Psoas muscle (tissue), 8 donors: ENCODE measurements around the gene HIGD1C. TPM values are rescaled to one million over a fixed set of nuclear protein-coding genes. Genes with fewer than 3 reads are reported as not detected.

Experiments
- ATAC-seq, 4 donors: fragments of 200-7000 bp; cut with Tn5 transposase; one replicate each; pipeline ENCODE4 v1.9.1; 2020; ENCODE audit warnings: moderate library complexity in 3 of 4, mild to moderate bottlenecking in 2 of 4
- DNase-seq, 2 donors: peaks; one replicate each; pipeline ENCODE4 v3.0.0-alpha.2; 2020
- H3K27ac ChIP-seq: fragments of 200-600 bp; one replicate; pipeline ENCODE4 v1.8.0; 2022
- H3K27me3 ChIP-seq, 3 donors: fragments of 200-600 bp in 1 of 3; one replicate each; pipeline versions ENCODE4 v1.6.1 to v1.8.0; 2013 to 2022; ENCODE audit warnings: low read length in 2 of 3, mild to moderate bottlenecking in 2 of 3, moderate library complexity in 1 of 3; ENCODE audit not compliant: insufficient read depth in 3 of 3
- H3K36me3 ChIP-seq, 2 donors: fragments of 200-600 bp in 1 of 2; one replicate each; pipeline versions ENCODE4 v1.6.1 to v1.8.0; 2013 to 2022; ENCODE audit warnings: low read depth in 1 of 2, mild to moderate bottlenecking in 1 of 2, moderate library complexity in 1 of 2; ENCODE audit not compliant: insufficient read depth in 1 of 2
- H3K4me1 ChIP-seq: fragments of 200-600 bp; one replicate; pipeline ENCODE4 v1.8.0; 2022
- H3K4me3 ChIP-seq: fragments of 200-600 bp; one replicate; pipeline ENCODE4 v1.8.0; 2022; ENCODE audit warnings: mild to moderate bottlenecking
- H3K9me3 ChIP-seq: fragments of 200-600 bp; one replicate; pipeline ENCODE4 v1.8.0; 2022
- WGBS, 3 donors: extraction: QIAGEN DNeasy Blood & Tissue Kit; methylation state at CpG; one replicate each; pipeline versions ENCODE4 v1.1.6 to v1.1.7; 2013; 5-methylcytosine and 5-hydroxymethylcytosine counted together
- intact Hi-C, 2 donors: fragments of 100-400 bp; cut with DNase I; formaldehyde crosslinking; loops; one replicate each; pipeline versions ENCODE4 v1.11.0 to v1.14.2; 2022
- polyA plus RNA-seq, 3 donors: library from polyadenylated mRNA; stranded (reverse); fragments of 200-250 nt; gene quantifications; one replicate each; pipeline ENCODE4 v1.2.3, GENCODE V29; 2013
- total RNA-seq, 4 donors: library from RNA; stranded (reverse); fragmentation: NEBNext Ultra II Directional in 2 of 4; extraction: Animal tissue kit (Norgen Biotek cat#: 25700) in 2 of 4; gene quantifications; one replicate each; pipeline versions ENCODE4 v1.2.1 to v1.2.4, GENCODE V29; 2021 to 2023
- TF ChIP-seq, protein P1 (sequence below): fragments of 200-600 bp; IDR thresholded peaks from one replicate; pipeline ENCODE4 v1.8.0; 2022; ENCODE audit warnings: antibody characterized with exemption
- donor health status: healthy with polysubstance abuse.
- donor health status: DM: no; HTN: no; CAD: no; lungs with moderate emphysema.
- donor health status: Bipolar disorder and iron deficiency.
- donor health status: healthy.
- donor health status: DM: yes; HTN: yes; CAD: no.
- donor health status: DM: no; HTN: no; CAD: no.
- donor health status: DM: no; HTN: no; CAD: no.
- donor health status: DM: yes; HTN: yes; CAD: no.

HIGD1C gene
- total and polyA plus RNA-seq, 7 donors: not detected

GRCh38 chr12:50971946-50972345, 19.6 kb downstream of the HIGD1C start:
- Histone ChIP-seq H3K9me3 (no peaks in the 10 kb centered on the region), H3K36me3 (peaks cover 2 to 17% of the 10 kb centered on the region in 2 donors), H3K4me1 (peaks cover 11% of the 10 kb centered on the region), H3K27ac (peak overlapping the region; percentile 20), H3K4me3 (no peak overlapping the region), H3K27me3 (no peaks in the 10 kb centered on the region)
- TF ChIP-seq, protein P1, sequence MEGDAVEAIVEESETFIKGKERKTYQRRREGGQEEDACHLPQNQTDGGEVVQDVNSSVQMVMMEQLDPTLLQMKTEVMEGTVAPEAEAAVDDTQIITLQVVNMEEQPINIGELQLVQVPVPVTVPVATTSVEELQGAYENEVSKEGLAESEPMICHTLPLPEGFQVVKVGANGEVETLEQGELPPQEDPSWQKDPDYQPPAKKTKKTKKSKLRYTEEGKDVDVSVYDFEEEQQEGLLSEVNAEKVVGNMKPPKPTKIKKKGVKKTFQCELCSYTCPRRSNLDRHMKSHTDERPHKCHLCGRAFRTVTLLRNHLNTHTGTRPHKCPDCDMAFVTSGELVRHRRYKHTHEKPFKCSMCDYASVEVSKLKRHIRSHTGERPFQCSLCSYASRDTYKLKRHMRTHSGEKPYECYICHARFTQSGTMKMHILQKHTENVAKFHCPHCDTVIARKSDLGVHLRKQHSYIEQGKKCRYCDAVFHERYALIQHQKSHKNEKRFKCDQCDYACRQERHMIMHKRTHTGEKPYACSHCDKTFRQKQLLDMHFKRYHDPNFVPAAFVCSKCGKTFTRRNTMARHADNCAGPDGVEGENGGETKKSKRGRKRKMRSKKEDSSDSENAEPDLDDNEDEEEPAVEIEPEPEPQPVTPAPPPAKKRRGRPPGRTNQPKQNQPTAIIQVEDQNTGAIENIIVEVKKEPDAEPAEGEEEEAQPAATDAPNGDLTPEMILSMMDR: no peak
- peak; percentile 75 to 97 (median 94) for ATAC-seq
- no peak for DNase-seq
- intact Hi-C loops: no loop called here

- no peak for ATAC-seq
- Histone ChIP-seq H3K4me3 (no peak overlapping the region), H3K36me3 (peaks cover 0 to 19% of the 10 kb centered on the region in 2 donors), H3K4me1 (peaks cover 5% of the 10 kb centered on the region), H3K27me3 (no peaks in the 10 kb centered on the region), H3K9me3 (no peaks in the 10 kb centered on the region), H3K27ac (no peak overlapping the region)
- intact Hi-C loops: loop anchor here (5.0 to 10.0 kb wide), 2 partner anchors 52 to 215 kb away; partner anchors contain the start of gene ATF1 (in 1 of the 2)
- 85 to 87% (median 87%) methylated on average over 6 of the region's 6 CpGs for WGBS, 3 donors
- DNase-seq: no peak
- TF ChIP-seq, protein P1: no peak
These were observed 27.2 kb downstream of the HIGD1C start for GRCh38 chr12:50979369-50980052.

DNA sequence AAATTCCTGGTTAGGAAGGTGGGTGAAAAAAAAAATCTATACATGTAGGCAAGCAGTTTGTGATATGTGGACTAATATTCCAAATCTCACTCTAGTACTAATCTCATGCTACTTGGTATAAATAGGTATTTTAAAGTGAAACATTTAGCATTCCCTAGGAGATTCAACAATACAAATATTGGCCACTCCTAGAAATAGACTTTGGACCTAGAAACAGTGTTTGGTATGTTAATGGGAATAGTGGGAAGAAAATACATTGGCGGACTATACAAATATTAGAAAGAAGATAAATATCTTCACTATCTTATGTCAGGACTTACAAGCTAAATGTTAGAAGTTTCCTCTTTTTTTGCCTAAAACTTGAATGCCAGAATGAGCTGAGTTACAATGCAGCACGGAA, 28.2 kb downstream of the HIGD1C start:
- ATAC-seq: no peak
- no peak for DNase-seq
- no peak overlapping the region for H3K27ac ChIP-seq

DNA sequence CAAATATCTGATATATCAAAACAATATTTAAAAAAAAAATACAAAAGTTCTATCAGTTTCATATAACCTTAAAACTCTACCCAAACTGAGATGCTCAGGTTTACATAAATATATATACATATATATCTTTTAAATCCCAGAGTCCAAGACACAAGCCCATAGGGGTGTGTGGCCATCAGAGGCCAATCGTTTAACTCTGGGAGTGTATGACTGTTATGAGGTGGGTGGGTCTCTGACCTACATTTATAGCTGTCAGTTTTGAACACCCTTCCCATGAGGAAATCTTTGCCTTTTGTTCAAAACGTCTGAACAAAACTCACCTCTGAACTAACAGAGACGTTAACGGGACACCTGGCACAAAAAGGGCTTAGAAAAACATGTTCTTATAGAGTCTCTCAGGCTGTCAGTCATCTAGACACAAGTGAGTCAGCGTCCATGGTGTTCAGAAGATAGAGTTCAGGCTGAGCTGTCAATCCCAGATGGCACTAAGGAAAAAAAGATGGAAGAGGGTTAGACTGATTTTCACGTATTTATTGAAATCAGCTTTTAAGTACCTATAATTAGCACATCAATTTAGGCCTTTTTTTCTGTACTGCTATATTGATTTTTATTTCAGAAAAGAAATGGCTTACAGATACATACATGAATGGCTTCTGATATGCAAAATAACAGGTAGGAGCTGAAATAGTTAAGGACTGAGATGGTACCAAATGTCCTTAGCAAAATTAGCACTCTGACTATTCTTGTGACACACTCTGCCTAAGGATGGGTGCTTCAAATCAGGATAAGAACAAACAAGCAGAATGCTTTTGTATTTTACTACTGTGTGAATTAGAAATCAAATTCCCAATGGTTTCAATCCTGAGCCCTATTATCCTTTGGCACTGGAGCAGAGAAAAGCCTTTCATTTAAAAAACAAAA, 29.2 kb downstream of the HIGD1C start:
- intact Hi-C loops: loop anchor here (5.0 to 10.0 kb wide), 2 partner anchors 54 to 217 kb away; partner anchors contain the start of gene ATF1 (in 1 of the 2)
- no peak overlapping the region for H3K4me3 ChIP-seq
- ATAC-seq (peak; percentile 51 to 79 (median 68)), DNase-seq (no peak)
- peak overlapping the region; percentile 28 for H3K27ac ChIP-seq
- TF ChIP-seq, protein P1: no peak
- no peaks in the 10 kb centered on the region for H3K9me3 ChIP-seq
- H3K36me3 ChIP-seq: peaks cover 0 to 19% of the 10 kb centered on the region in 2 donors
- H3K27me3 ChIP-seq: no peaks in the 10 kb centered on the region
- WGBS, 3 donors: 53 to 69% (median 59%) methylated on average over 6 of the region's 6 CpGs
- peaks cover 22% of the 10 kb centered on the region for H3K4me1 ChIP-seq

More for the DNA sequence above, 28.2 kb downstream of the HIGD1C start:
- Histone ChIP-seq H3K27me3 (no peaks in the 10 kb centered on the region), H3K4me1 (peaks cover 12% of the 10 kb centered on the region), H3K9me3 (no peaks in the 10 kb centered on the region), H3K36me3 (peaks cover 0 to 19% of the 10 kb centered on the region in 2 donors), H3K4me3 (no peak overlapping the region)
- intact Hi-C loops: loop anchor here (5.0 to 10.0 kb wide), 2 partner anchors 53 to 216 kb away; partner anchors contain the start of gene ATF1 (in 1 of the 2)
- TF ChIP-seq, protein P1: no peak
- 70 to 92% (median 72%) methylated on average over 2 of the region's 2 CpGs for WGBS, 3 donors
